ENCODE results near the gene TMEM91. TPM values are rescaled to one million over a fixed set of nuclear protein-coding genes. Genes with fewer than 3 reads are reported as not detected.

The TMEM91 gene
- total and polyA plus RNA-seq, 2 of the 8 experiments (the other 6 are each of a cell fraction or from before 2014, with no cell fraction given), result 5.3 to 7.4 TPM

- TF ChIP-seq SP4 (IDR thresholded peaks at IDR 0.05; ENCODE audit: low read length) (no peak), CHD1 (IDR thresholded peaks at IDR 0.05; ENCODE audit: low read depth, low read length) (no peak)
Observed at GRCh38 chr19:41405776-41406175, 29.4 kb downstream of the TMEM91 start (continued).

All from H1 (cell line).